Ectodermal cell (in vitro differentiated cells): Measurements from ENCODE around the gene PIEZO2.

ENCODE experiments used
- H3K27ac ChIP-seq: 2 replicates; pipeline ENCODE4 v1.7.0; 2013; ENCODE audit warnings: mild to moderate bottlenecking, low read depth, low read length; ENCODE audit not compliant: insufficient read depth, poor library complexity, severe bottlenecking
- H3K27me3 ChIP-seq: 2 replicates; pipeline ENCODE4 v1.7.0; 2013; ENCODE audit warnings: mild to moderate bottlenecking, low read length; ENCODE audit not compliant: insufficient read depth, control insufficient read depth, poor library complexity, severe bottlenecking
- H3K36me3 ChIP-seq: one replicate; pipeline ENCODE4 v1.7.0; 2013; ENCODE audit warnings: low read length; ENCODE audit not compliant: control insufficient read depth, insufficient read depth
- H3K4me1 ChIP-seq: one replicate; pipeline ENCODE4 v1.7.0; 2013; ENCODE audit warnings: low read length; ENCODE audit not compliant: control insufficient read depth, insufficient read depth
- H3K4me3 ChIP-seq: 2 replicates; pipeline ENCODE4 v1.7.0; 2013; ENCODE audit warnings: low read depth, low read length, control low read depth; ENCODE audit not compliant: insufficient read depth
- H3K9me3 ChIP-seq: 2 replicates; pipeline ENCODE4 v1.7.0; 2013; ENCODE audit warnings: mild to moderate bottlenecking, low read length, moderate library complexity; ENCODE audit not compliant: control insufficient read depth
- WGBS, 2 experiments: methylation state at CpG; one replicate each; pipeline ENCODE4 v1.1.7; 2013; ENCODE audit warnings: missing lambda C conversion rate in 2 of 2; 5-methylcytosine and 5-hydroxymethylcytosine counted together

Gene PIEZO2

DNA sequence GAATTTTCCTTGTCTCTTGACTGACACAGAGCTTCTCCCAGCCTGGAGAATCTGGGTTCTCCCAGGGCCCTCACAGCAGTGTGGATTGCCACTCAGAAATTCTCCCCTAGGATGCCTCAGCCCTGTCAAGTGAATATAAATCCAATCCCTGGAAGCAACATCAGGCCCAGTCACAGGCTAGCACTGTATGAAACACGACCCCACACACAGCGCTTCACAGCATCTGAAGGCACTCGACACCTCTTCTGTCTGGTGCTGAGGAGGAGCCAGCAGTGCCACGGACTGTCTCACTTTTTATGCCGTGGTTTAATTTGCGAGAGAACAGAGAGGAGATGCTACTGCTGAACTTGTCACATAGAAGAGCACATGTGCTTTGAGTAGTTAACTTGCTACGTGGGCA, 459.0 kb downstream of the PIEZO2 start:
- Histone ChIP-seq H3K4me3 (no peak overlapping the region), H3K27ac (no peak overlapping the region), H3K36me3 (no peaks in the 10 kb centered on the region), H3K9me3 (no peaks in the 10 kb centered on the region), H3K4me1 (no peaks in the 10 kb centered on the region), H3K27me3 (no peaks in the 10 kb centered on the region)
- WGBS, 2 experiments = 85% methylated on average over 7 of the region's 7 CpGs

DNA sequence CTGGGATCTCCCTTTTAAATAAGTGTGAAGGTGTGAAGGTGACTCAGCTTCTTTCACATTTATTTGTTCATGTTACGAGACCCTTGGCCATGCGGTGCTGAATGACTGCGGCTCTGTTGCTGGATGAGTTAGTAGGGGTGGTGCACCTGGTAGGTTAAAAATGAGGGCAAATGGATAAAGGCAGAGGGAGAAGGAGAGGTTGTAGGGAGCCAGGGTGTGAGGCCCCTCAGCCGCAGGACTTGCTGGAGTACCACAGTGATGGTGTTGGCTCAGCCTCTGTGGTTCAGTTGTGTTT, 459.4 kb downstream of the PIEZO2 start:
- Histone ChIP-seq H3K4me3 (no peak overlapping the region), H3K27me3 (no peaks in the 10 kb centered on the region), H3K9me3 (no peaks in the 10 kb centered on the region), H3K36me3 (no peaks in the 10 kb centered on the region), H3K27ac (no peak overlapping the region), H3K4me1 (no peaks in the 10 kb centered on the region)
- 91 to 94% methylated on average over 4 of the region's 4 CpGs for WGBS, 2 experiments

DNA sequence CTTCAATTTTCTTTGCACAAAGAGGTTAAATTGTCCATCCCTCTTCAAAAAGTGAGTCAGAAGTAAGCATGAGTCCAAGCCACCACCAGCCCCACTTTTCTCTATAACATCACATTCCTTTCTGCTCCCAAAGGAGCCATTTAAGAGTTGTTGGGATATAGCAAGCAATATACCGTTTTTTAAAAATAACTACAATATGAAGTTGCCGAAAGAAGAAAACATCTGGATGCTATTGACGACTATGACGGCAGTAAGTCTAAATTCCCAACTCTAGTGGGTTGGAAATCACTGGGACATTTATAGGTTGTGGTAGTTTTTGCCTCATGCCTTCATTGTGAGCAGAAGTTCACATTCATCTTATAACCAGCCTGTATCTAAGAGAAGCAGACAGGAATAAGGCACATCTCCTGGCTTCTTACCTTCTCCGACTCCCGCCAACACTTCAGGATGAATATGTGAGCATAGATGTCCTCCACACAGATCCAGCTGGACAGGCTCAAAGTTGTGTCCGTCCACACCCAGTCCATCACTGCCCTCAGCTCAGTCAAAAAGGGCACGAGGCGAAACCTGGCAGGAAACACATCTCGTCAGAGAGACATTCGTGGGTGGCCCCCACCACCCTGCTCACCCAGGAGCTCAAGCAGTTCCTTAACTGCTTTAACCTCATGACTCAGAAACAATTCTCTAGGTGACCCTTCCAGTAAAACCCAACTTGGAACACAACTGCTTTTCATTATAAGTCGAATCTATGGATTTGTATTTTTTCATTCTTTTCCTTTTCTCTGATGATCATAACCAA, 459.9 kb downstream of the PIEZO2 start:
- no peaks in the 10 kb centered on the region for H3K9me3 ChIP-seq
- no peak overlapping the region for H3K27ac ChIP-seq
- H3K36me3 ChIP-seq = no peaks in the 10 kb centered on the region
- 89 to 92% methylated on average over 12 of the region's 12 CpGs for WGBS, 2 experiments
- H3K4me3 ChIP-seq = no peak overlapping the region
- no peaks in the 10 kb centered on the region for H3K4me1 ChIP-seq
- no peaks in the 10 kb centered on the region for H3K27me3 ChIP-seq

DNA sequence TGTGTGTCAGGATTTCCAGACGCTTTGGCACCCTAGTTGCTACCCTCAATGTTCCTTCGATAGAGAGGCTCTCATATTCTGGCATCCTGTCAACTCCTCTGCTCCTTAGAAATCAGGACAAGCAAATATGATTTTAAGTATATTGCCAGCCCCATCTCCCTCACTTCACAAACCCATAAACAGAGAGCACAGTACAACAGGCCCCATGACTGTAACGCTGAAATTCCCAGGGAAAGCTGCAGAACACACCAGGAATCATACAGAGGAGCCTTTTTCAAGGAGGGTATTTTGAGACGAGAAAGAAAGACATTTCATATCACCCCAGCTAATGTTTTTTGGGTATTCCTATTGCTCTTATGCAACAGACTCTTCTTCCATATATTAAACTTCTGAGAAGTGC, 460.6 kb downstream of the PIEZO2 start:
- no peak overlapping the region for H3K27ac ChIP-seq
- no peaks in the 10 kb centered on the region for H3K4me1 ChIP-seq
- H3K27me3 ChIP-seq = no peaks in the 10 kb centered on the region
- no peaks in the 10 kb centered on the region for H3K9me3 ChIP-seq
- no peaks in the 10 kb centered on the region for H3K36me3 ChIP-seq
- WGBS, 2 experiments = 95 to 96% methylated on average over 4 of the region's 4 CpGs
- no peak overlapping the region for H3K4me3 ChIP-seq

DNA sequence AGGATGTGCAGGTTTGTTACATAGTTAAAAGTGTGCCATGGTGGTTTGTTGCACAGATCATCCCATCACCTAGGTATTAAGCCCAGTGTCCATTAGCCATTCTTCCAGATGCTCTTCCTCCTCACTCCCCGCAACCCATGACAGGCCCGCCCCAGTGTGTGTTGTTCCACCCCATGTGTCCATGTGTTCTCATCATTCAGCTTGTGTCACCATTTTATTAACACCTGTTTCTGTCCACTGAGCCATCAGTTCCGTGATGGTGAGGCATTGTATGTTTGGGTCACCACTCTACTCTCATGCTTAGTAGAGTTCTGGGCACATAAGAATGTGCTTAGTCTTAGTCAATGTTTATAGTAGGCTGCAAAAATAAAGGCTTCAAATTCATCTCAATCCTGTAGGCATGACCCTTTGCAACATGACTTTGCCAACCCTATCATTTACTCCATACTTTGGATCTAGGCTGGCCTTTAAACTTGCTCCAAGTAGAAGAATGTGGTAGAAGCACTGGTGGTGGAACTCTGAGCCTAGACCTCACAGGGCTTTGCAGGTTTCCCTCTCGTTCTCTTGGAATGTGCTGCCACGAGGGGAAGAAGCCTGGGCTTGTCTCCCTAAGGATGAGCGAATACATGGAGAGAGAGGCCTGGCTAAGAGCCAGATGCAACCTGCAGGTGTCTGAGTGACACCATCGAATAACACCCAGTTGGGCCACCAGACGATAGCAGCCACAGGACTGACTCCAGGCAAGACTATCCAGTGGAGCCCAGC, 462.0 kb downstream of the PIEZO2 start:
- H3K27me3 ChIP-seq = no peaks in the 10 kb centered on the region
- 82 to 84% methylated on average over 8 of the region's 8 CpGs for WGBS, 2 experiments
- H3K4me1 ChIP-seq = no peaks in the 10 kb centered on the region
- no peaks in the 10 kb centered on the region for H3K9me3 ChIP-seq
- no peaks in the 10 kb centered on the region for H3K36me3 ChIP-seq
- no peak overlapping the region for H3K27ac ChIP-seq
- H3K4me3 ChIP-seq = no peak overlapping the region

DNA sequence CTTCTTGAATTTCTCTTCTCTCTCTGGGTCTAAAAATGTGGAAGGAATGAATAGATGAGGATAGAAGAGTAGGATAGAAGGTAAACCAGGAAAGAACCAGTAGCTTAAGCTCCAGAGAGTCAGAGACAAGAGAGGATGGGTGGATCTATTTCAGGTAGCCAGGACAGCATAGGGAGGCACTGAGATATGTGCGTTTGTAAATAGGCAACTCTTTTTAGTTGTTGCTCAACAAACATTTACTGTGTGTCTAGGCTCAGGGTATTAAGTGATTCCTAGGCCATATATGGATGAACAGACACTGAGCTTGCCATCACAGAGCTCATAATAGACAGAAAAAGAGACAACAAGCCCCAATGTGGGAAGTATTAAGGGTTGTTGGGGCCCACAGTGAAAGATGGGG, 463.1 kb downstream of the PIEZO2 start:
- Histone ChIP-seq H3K9me3 (no peaks in the 10 kb centered on the region), H3K4me3 (no peak overlapping the region), H3K4me1 (no peaks in the 10 kb centered on the region), H3K27me3 (no peaks in the 10 kb centered on the region), H3K36me3 (no peaks in the 10 kb centered on the region), H3K27ac (no peak overlapping the region)
- 0 to 4% methylated on average over 1 of the region's 1 CpG for WGBS, 2 experiments

DNA sequence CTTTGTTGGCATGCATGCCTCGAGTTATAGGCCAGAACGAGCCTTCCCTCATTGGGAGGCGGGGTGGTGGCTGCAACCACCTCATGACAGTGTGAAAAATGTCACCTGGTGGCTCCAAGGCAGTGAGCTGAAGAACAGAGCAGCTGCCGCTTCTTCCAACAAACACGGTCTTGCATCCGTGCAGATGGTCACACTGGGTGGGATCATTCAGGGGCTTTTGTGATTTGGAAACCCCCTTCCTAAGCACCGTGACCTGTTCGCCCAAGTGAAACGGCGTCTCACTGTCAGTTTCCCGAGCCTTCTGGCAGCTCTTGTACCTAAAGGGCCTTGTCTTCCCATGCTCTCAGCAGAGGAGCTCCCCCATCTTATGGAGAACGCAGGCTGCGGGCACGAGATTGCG, 463.9 kb downstream of the PIEZO2 start:
- WGBS, 2 experiments = 86 to 88% methylated on average over 15 of the region's 15 CpGs
- H3K4me1 ChIP-seq = no peaks in the 10 kb centered on the region
- H3K36me3 ChIP-seq = no peaks in the 10 kb centered on the region
- H3K4me3 ChIP-seq = no peak overlapping the region
- no peak overlapping the region for H3K27ac ChIP-seq
- no peaks in the 10 kb centered on the region for H3K9me3 ChIP-seq
- H3K27me3 ChIP-seq = no peaks in the 10 kb centered on the region

DNA sequence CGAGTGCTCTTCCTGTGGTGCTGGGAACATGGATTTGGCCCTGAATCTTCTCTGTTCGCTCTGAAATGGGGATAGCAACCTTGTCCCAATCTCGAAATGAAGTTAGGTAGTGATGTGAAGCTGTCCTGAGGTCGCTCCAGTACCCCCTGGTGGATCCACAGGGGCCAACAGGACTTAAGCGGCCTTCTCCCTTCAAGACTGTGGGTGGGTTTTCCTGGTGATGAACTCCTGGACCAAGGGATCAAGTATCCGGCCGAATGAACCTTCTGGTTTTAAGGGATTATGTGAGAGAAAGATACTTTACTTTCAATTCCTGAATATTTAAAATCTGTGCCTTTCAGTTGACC, 467.0 kb downstream of the PIEZO2 start:
- Histone ChIP-seq H3K9me3 (no peaks in the 10 kb centered on the region), H3K36me3 (no peaks in the 10 kb centered on the region), H3K4me1 (no peaks in the 10 kb centered on the region), H3K27ac (no peak overlapping the region), H3K27me3 (no peaks in the 10 kb centered on the region), H3K4me3 (no peak overlapping the region)
- WGBS, 2 experiments = 93 to 98% methylated on average over 5 to 7 of the region's 7 CpGs

DNA sequence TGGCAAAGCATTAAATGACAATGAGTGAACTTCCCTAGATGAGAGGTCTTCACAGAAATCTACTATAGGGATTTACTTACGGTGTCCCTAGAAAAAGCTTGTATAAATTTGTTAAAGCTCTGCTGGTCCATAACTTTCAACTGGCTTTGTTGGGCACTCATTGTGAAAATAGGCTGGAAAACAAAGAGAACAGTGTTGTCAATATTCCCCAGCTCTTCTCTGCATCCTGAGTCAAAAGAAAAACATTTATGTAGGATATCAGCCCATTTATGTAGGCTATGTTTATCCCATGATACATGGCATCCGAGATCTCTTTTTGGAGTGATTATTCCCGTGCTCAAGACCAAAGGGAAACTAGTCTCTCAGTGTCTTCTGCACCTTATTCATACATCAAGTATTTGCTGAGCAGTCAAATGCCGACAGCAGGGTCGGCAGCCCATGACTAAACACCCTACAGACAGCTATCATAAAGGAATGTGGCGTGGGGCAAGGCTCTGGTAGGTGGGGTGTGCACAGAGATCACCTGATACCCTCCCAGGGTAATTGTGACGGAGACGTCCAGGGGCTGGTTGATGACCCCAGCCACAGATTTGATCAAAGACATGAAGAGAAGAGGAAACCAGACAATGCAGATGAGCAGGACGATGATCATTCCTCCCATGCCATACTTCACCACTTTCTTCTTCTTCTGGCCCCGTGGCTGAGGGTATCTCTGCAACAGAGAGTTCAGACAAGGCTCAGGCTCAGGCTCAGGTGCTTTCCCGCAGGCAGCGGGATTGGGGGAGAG, 467.6 kb downstream of the PIEZO2 start:
- H3K4me1 ChIP-seq = no peaks in the 10 kb centered on the region
- no peak overlapping the region for H3K4me3 ChIP-seq
- 93 to 96% methylated on average over 12 of the region's 12 CpGs for WGBS, 2 experiments
- H3K27me3 ChIP-seq = no peaks in the 10 kb centered on the region
- no peaks in the 10 kb centered on the region for H3K9me3 ChIP-seq
- H3K27ac ChIP-seq = no peak overlapping the region
- no peaks in the 10 kb centered on the region for H3K36me3 ChIP-seq

DNA sequence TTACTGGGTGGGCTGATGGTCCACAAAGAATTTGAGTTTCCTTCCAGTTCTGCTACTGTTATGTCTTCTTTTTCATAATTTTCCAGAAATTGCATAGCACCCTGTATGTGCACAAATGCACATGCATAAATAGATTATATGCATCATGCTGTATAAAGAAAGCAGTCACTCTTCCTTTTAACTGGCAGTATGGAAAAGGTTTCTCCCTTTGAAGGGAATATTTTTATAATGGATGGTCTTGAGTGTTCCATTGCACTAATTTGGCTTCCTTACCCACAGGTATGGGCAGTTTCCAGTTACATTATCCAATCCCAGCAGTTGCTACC, 469.1 kb downstream of the PIEZO2 start:
- Histone ChIP-seq H3K9me3 (no peaks in the 10 kb centered on the region), H3K27ac (no peak overlapping the region), H3K27me3 (no peaks in the 10 kb centered on the region), H3K36me3 (no peaks in the 10 kb centered on the region), H3K4me1 (no peaks in the 10 kb centered on the region), H3K4me3 (no peak overlapping the region)
